Left renal pelvis (tissue), 4 donors: ENCODE measurements around the gene RPAP2. TPM values are rescaled to one million over a fixed set of nuclear protein-coding genes. Genes with fewer than 3 reads are reported as not detected.
"Not testable (repeated sequence)": the region's sequence is repeated elsewhere in the genome, so short reads cannot be mapped to it uniquely, and the experiment has no call there.

Source experiments
- DNase-seq, 4 donors: peaks; one replicate each; pipeline ENCODE4 v3.0.0-alpha.2; 2013; ENCODE audit warnings: low read depth in 4 of 4, low spot score in 3 of 4
- polyA plus RNA-seq, 4 donors: library from polyadenylated mRNA; unstranded; fragments of 120-200 nt; gene quantifications; one replicate each; pipeline ENCODE4 v1.2.1, GENCODE V29; 2013; ENCODE audit not compliant: insufficient read length in 4 of 4

Gene RPAP2
- 10 to 100 TPM; 30.4 to 40.1 (median 34.2) TPM for polyA plus RNA-seq

DNA sequence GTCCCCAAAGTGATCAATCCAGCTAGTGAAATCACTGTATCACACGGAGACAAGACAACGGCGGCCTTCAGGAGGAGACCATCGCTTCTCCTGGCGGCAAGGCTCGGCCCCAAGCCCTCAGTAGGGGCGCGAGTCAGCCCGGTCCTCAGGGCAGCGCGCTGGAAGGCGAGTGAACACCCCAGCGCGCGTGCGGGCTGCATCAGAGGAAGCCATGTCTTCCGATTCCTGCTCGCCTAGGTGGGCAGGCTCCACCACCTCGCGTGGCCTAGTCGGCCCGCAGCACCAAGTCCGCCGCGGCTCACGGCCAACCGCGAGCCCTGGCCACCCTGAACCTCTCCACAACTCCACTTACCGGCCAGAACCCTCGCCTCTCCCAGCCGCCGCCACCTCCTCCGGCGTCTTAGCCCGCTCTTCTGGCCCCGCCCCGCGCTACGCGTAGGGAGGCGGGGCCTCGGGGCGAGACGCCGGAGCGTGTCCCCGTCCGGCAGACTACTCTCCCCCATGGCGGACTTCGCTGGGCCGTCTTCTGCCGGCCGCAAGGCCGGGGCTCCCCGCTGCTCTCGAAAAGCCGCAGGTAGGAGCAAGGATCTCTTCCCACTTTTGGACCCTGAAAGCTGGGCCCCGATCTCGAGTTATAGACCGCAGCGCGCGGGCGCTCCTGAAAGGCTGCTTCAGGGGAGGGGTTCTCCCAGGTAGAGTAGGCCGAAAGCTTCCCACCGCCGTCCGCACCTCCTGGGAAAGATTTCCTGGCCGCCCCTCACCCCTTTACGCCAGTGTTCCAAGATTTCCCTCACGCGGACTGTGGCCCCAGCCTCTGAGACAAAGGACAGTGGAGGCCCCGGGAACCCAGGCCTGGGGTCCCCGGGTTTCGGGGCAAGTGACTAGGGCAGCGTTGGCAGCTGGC lies at the start of gene RPAP2, which contains the start of gene GLMN:
TSS of gene RPAP2 (plus strand) at position 487 of the 904 bp plus-strand sequence. CDS start at position 502, 15 bp downstream.
TSS of gene GLMN (minus strand) at position 415 of the 904 bp plus-strand sequence. CDS start 988 bp downstream, outside the sequence.
- peak; percentile 80 to 82 (median 81) for DNase-seq

DNA sequence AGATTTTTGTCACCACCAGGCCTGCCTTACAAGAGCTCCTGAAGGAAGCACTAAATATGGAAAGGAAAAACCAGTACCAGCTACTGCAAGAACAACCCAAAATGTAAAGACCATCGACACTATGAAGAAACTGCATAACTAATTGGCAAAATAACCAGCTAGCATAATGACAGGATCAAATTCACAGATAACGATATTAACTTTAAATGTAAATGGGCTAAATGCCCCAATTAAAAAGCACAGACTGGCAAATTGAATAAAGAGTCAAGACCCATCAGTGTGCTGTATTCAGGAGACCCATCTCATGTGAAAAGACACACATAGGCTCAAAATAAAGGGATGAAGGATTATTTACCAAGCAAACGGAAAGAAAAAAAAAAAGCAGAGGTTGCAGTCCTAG lies 44.1 kb upstream of the RPAP2 start:
- not testable (repeated sequence) for DNase-seq

DNA sequence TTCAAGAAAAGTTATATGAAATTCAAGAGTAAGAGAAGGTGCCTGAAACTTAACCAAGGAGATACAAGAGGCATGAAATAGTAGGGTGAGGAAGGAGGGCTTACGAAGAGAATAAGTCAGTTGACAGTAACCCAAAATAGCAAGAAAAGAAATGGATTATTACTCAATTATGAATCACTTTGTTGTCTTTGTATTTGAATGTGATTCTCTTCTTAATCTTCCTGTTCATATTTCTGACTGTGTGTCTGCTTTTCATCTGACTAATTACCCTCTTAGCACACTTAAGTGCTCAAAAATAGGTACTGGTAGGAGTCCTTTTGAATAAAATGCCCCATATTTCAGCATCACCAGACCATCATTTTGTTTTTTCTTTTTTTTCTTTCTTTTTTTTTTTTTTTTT lies 39.5 kb upstream of the RPAP2 start:
- DNase-seq: no peak

DNA sequence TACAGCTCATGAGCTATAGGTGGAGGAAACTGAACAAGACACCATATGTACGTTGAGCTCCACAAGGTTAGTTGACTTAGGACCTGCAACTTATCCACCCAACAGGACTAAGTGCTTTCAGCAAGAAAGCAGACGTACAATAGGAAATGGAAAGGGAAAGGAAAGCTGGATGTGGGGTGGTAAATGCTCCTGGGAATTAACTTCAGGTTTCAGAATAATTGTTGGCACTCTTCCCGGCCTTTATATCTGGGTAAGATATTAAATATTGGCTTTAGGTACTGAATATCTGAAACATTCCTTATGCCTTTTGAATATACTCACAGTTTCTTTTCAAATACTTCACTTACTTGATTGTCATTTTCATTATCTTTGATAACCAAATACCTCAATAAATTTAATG lies 36.3 kb upstream of the RPAP2 start:
- DNase-seq: no peak

DNA sequence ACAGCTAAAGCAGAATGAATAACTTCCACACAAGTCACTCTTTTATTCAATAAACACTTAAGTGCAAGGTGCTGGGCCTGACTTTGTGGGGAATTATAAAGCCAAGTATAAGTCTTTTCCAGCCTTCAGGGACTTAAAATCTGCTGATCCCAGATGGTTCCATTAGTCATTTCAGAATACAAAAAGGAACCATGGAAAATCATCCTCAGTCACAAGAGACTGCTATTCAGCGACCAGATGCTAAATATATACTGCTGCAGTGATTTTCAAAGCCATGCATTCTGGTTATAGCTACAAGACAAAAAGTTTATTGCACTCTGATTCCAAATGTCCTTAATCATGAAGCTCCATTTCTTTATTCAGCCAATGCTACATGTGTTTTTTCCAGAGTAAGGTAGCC lies 25.8 kb upstream of the RPAP2 start:
- DNase-seq: no peak

DNA sequence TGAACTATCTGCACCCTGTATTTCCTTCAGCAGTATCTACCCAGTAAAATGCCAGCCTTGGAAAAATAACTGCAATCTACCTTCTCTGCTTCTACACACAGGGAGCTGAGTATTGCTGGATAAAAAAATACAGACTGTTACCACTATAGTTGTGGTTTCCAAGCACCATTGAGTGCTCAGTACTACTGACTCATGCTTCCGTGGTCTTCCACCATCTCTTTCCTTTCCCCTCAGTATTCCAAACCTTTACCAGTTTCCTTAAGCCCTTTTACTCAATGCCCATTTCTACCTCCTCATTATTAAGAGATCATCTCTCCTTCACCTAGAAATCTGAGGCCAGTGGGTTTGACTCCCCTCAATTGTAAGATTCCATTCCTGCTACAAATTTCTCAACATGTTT lies 23.9 kb upstream of the RPAP2 start:
- no peak for DNase-seq

DNA sequence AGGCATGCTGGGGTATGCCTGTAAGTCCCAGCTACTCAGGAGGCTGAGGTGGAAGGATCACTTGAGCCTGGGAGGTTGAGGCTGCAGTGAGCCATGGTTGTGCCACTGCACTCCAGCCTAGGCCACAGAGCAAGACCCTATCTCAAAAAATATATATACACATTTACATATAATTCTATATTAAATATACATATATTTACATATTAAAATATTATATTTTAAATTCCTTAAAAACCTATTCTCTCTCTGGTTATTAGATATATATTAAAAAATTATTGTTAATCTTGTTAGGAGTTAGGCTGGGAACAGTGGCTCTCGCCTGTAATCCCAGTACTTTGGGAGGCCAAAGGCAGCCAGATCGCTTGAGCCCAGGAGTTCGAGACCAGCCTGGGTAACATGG lies 22.8 kb upstream of the RPAP2 start:
- no peak for DNase-seq

DNA sequence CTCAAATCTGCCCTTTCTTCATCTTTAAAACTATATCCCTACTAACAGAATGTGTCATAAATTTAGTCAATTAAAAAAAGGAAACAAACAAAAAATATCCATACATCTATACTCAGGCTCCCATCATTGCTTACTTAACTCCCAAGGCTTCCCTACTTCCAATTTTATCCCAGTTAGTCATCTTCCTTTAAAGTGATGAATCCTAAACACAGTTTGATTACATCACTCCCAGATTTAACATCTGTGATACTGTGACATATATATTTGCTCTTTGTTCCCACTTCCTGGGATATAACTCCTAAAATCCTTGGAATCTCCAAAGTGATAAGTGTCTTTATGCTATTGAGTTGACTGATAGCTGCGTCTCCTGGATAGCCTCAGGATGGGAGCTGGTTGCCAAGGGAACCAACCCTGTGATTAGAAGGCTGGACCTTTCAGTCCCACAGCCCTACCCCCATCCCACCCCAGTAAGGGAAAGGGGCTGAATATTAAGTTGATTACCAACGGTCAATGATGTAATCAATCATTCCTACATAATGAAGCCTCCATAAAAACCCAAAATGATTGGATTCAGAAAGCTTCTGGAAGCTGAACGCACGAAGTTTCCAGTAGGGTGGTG lies 21.6 kb upstream of the RPAP2 start:
- DNase-seq: no peak

DNA sequence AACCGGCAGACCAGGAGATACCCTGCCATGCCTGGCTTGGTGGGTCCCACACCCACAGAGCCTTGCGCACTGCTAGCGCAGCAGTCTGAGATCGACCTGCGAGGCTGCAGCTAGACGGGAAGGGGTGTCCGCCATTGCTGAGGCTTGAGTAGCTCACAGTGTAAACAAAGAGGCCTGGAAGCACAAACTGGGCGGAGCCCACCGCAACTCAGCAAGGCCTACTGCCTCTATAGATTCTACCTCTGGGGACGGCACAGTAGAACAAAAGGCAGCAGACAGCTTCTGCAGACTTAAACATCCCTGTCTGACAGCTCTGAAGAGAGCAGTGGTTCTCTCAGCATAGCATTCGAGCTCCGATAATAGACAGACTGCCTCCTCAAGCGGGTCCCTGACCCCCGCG lies 19.1 kb upstream of the RPAP2 start:
- not testable (repeated sequence) for DNase-seq

DNA sequence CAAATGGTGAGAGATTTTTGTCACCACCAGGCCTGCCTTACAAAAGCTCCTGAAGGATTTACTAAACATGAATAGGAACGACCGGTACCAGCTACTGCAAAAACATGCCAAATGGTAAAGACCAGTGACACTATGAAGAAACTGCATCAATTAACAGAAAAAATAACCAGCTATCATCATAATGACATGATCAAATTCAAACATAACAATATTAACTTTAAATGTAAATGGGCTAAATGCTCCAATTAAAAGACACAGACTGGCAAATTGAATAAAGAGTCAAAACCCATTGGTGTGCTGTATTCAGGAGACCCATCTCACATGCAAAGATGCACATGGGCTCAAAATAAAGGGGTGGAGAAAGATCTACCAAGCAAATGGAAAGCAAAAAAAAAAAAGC lies 17.4 kb upstream of the RPAP2 start:
- DNase-seq: not testable (repeated sequence)

DNA sequence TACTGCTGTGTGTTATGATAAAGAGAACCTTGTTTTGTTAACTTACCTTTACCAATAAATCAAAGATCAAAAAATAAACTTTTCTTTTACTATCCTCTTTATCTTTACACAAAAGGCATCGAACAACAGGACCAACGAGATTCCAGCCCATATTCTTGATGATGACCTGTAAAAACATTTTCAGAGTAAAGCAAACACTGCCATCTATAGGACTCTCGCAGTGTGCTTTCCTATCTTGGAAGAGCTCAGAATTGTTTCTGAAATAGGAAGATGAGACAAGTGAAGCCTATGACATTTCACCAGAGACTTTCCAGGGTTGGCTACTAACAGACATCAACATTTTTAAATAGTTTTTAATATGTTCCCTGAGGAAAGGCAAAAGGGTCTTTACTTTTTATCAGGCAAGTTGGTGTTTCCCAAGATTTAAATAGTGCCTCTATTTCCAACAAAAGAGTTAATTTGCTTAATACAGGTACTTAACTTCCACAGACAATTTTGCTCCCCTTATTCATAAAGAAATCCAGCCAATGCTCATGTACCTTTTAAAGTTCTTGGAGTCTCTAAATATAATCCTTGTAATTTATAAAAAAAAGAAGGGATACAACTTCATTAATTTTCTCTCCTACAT lies 7.4 kb upstream of the RPAP2 start:
- no peak for DNase-seq

DNA sequence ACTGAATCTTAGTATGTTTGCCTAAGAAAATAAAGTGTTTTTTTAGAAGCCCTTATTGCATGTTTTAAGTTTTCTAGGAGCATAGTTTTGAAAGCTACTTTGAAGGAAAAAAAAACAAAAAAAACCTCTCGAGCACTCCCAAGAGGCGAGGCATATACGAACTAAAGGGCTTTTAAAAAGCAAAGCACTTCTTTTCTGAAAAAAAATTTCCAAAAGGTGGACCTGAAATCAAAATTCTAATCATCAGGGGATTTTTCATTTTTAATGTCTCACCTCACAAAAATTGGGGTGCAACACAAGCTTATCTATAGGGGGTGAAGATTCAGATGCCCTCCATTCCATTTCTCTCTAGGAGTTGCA lies 666 bp upstream of the RPAP2 start:
- peak in 1 of 4 donors; percentile 27 for DNase-seq

DNA sequence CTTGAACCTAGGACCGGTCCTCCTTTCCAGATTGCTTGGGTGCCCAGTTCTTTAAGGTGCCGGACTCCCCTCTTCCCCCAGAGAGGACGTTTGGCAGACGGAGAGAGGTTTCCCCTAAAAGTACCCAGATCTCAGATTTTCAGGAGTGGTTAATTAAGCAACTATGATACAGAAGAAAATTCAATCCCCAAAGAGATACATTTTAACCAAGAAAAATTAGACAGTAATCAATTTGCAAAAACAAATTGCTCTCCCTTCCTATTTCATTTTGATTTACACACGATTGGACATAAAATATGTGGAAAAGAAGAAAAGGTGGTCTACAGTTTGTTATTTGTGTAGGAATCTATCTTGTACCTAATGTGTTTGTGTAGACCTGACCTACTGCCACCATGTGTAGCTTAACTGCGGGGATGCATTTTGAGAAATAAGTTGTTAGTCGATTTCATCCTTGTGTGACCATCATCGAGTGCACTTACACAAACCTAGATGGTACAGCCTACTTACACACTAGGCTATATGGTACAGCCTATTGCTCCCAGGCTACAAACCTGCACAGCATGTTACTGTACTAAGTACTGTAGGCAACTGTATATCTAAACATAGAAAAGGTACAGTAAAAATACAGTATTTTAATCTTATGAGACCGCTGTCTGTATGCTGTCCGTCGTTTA lies 755 bp downstream of the RPAP2 start:
- DNase-seq: no peak

DNA sequence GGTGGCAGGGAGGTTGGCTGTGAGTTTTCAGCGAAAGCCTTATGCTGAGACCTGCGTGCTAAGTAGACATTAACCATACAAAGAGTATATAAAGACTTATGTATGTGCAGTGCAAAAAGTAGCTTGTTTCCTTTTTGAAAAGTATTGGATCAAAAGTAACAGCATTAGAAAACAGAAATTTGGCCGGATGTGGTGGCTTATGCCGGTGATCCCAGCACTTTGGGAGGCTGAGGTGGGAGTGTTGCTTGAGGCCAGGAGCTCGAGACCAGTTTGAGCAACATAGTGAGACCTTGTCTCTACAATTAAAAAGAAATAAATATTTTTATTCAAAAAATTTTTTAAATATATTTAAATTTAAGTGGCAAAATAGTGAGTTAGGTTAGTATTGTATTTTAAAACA lies 2.2 kb downstream of the RPAP2 start:
- DNase-seq: no peak

DNA sequence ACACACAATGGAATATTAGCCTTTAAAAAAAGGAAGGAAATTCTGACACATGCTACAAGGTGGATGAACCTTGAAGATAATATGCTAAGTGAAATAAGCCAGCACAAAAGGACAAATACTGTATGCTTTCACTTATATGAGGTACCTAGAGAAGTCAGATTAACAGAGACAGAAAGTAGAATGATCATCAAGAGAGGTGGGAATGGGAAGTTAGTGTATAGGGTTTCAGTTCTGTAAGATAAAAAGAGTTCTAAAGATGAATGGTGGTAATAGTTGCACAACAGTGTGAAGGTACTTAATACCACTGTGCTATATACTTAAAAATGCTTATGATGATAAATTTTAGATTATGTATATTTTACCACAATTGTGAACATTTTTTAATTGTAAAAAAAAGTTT lies 7.2 kb downstream of the RPAP2 start:
- DNase-seq: no peak

DNA sequence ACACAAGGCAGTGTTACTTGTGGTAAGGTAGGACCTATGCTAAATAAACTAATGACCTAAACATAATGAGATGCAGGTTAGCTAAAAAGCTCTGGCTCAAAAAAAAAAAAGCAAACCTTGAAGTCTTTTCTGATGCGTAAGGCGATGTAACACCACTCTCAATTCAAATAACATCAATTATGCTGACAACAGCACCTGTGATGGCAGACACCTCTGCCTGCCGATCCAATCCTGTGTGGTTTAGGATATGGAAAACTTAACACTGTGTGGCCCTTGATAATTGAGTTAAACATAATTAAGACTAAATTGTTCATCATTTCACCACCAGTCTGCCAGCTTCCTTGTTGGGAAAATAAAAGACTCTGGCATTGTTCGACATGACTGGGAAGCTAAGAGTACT lies 9.1 kb downstream of the RPAP2 start:
- no peak for DNase-seq

DNA sequence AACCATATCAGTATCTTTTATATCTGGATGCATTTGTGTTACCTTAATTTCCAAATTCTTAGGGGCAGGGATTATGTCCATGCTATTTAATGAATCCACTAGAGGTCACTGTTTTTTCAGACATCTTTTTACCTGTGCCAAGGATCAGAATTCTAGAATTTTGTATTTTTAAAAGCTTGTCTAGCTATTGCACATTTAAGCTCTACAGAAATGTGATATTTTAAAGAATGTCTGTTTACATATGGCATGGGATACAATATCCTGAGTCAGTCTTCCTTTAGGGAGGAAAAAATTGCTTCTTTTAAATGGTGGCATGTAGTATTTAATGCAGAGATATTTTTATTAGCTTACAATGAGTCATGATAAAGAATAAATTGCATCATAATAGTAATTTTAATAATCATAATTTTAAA lies 11.3 kb downstream of the RPAP2 start:
- DNase-seq: no peak

DNA sequence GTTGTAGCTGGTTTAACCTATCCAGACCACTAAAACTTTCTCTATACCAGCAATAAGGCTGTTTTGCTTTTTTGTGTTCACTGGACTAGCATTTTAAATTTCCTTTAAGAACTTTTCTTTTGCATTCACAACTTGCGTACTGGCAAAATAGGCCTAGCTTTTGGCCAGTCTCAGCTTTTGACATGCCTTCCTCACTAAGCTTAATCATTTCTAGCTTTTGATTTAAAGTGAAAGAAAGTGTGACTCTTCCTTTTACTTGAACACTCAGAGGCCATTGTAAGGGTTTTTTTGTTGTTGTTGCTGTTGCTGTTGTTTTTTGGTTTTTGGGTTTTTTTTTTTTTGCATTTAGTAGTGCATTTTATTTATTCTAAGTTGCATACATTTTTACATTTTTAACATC lies 15.2 kb downstream of the RPAP2 start:
- no peak for DNase-seq

DNA sequence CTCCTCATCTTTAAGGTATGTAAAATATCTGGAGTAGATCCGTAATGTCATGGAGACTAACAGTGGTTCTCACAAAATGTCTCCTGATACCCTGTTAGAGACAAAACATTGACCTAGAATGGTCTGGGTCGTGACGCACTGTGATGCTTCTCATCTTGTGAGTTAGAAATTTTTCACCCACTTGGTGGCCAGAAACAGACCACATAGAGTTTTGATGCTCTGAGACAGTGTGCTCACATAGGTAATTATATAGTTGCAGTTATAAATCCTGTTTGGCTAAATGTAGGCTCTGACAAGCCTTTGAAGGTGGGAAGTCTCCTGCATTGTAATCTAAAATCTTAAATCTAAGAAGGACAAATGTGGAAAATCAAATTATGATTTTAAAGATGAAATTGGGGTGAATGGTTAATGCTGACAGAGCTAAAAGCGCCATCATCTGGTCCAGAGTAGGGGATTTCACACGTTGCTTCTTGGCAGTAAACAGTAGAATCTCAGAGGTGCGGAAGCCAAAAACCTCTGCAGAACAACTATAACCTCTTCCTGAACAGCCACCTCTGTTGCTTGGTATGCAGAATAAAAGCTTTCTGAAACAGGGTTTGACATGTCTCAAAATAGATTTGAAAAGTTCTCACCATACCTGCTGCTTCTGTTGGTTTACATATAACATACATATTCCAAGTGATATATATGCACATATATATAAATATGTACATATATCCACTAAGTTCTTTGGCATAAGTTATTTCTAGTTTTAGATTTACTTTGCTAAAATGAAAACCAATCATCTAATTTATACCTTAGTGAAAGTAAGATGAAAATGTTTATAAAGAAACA lies 17.1 kb downstream of the RPAP2 start:
- DNase-seq: no peak

DNA sequence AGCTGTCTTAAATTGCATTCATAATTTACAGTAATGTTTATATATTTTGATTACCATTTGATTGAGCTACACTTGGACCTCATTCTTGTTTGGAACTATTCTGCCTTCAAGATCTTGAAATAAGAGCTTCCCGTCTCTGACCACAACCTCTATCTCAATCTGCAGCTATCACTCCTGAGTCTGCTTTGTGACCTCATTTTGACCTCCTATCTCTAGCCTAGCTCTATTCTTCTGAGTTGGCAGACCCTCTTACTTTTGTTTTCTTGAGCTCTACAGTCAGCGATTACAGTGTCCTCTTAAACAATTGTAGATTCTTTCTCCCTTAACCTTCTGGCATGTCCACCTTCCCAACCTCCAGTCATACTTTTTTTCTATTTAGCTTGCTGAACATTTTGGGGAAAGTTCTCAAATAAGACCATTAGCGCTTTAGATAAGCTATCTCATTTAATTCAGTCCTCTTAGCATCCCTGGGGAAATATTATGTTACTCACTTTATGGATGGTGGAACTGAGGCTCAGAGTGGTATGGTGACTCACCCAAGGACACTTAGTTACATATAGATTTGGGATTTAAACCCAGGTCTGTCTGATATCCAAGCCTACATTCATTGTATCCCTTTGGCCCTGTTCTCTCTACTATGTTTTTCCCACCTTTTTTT lies 19.1 kb downstream of the RPAP2 start:
- DNase-seq: no peak
